ENCODE measurements around the gene ENOX2.

ENOX2 gene

GRCh38 chrX:130789793-130790192 is 113.2 kb downstream of the ENOX2 start:
- H4K20me1 ChIP-seq (ENCODE audit: insufficient read depth, low read length, poor library complexity, severe bottlenecking): no peaks in the 10 kb centered on the region
- H3K27me3 ChIP-seq (ENCODE audit: insufficient read depth, low read length, poor library complexity, severe bottlenecking): no peaks in the 10 kb centered on the region
- H3K9ac ChIP-seq (ENCODE audit: low read depth, low read length, poor library complexity, severe bottlenecking): no peak overlapping the region
- H3F3A ChIP-seq (ENCODE audit: low read depth): no peaks in the 10 kb centered on the region
- H3K4me3 ChIP-seq (ENCODE audit: low read length, poor library complexity, severe bottlenecking): no peak overlapping the region
- no peak overlapping the region for H3K4me2 ChIP-seq (ENCODE audit: low read depth, low read length, poor library complexity, severe bottlenecking)
- no peaks in the 10 kb centered on the region for H3K9me3 ChIP-seq (ENCODE audit: insufficient read depth, low read depth, low read length)
- no peaks in the 10 kb centered on the region for H3K79me2 ChIP-seq (ENCODE audit: insufficient read depth, low read length)
- no peaks in the 10 kb centered on the region for H3K9me2 ChIP-seq (replicated peaks; ENCODE audit: low read depth, low read length)
- no peaks in the 10 kb centered on the region for H3K4me1 ChIP-seq (ENCODE audit: insufficient read depth, low read length, poor library complexity, severe bottlenecking)
- TF ChIP-seq EZH2phosphoT487 (IDR thresholded peaks at IDR 0.05; ENCODE audit: borderline replicate concordance) (no peak), CTCF (conservative IDR thresholded peaks at IDR 0.05; ENCODE audit: low read length) (no peak)
- no peak overlapping the region for H2AFZ ChIP-seq (ENCODE audit: low read length)
- no peaks in the 10 kb centered on the region for H3K36me3 ChIP-seq (ENCODE audit: insufficient read depth, low read length)

- no peak overlapping the region for H3K4me2 ChIP-seq (ENCODE audit: low read depth, low read length, poor library complexity, severe bottlenecking)
- H3K9me2 ChIP-seq (replicated peaks; ENCODE audit: low read depth, low read length): no peaks in the 10 kb centered on the region
- no peak overlapping the region for H2AFZ ChIP-seq (ENCODE audit: low read length)
- H3K9ac ChIP-seq (ENCODE audit: low read depth, low read length, poor library complexity, severe bottlenecking): no peak overlapping the region
- TF ChIP-seq EZH2phosphoT487 (IDR thresholded peaks at IDR 0.05; ENCODE audit: borderline replicate concordance) (no peak), CTCF (conservative IDR thresholded peaks at IDR 0.05; ENCODE audit: low read length) (no peak)
- no peaks in the 10 kb centered on the region for H3K79me2 ChIP-seq (ENCODE audit: insufficient read depth, low read length)
- H3K4me1 ChIP-seq (ENCODE audit: insufficient read depth, low read length, poor library complexity, severe bottlenecking): no peaks in the 10 kb centered on the region
- no peaks in the 10 kb centered on the region for H3K36me3 ChIP-seq (ENCODE audit: insufficient read depth, low read length)
- no peaks in the 10 kb centered on the region for H3K9me3 ChIP-seq (ENCODE audit: insufficient read depth, low read depth, low read length)
- H3K27me3 ChIP-seq (ENCODE audit: insufficient read depth, low read length, poor library complexity, severe bottlenecking): no peaks in the 10 kb centered on the region
- H4K20me1 ChIP-seq (ENCODE audit: insufficient read depth, low read length, poor library complexity, severe bottlenecking): no peaks in the 10 kb centered on the region
- no peak overlapping the region for H3K4me3 ChIP-seq (ENCODE audit: low read length, poor library complexity, severe bottlenecking)
- H3F3A ChIP-seq (ENCODE audit: low read depth): no peaks in the 10 kb centered on the region
These were observed 114.0 kb downstream of the ENOX2 start for GRCh38 chrX:130788786-130789581.

GRCh38 chrX:130786030-130786429 is 117.0 kb downstream of the ENOX2 start:
- no peaks in the 10 kb centered on the region for H3K36me3 ChIP-seq (ENCODE audit: insufficient read depth, low read length)
- no peaks in the 10 kb centered on the region for H3K9me3 ChIP-seq (ENCODE audit: insufficient read depth, low read depth, low read length)
- no peaks in the 10 kb centered on the region for H3K4me1 ChIP-seq (ENCODE audit: insufficient read depth, low read length, poor library complexity, severe bottlenecking)
- no peaks in the 10 kb centered on the region for H3F3A ChIP-seq (ENCODE audit: low read depth)
- TF ChIP-seq CTCF (conservative IDR thresholded peaks at IDR 0.05; ENCODE audit: low read length) (no peak), EZH2phosphoT487 (IDR thresholded peaks at IDR 0.05; ENCODE audit: borderline replicate concordance) (no peak)
- no peaks in the 10 kb centered on the region for H3K79me2 ChIP-seq (ENCODE audit: insufficient read depth, low read length)
- no peak overlapping the region for H3K4me2 ChIP-seq (ENCODE audit: low read depth, low read length, poor library complexity, severe bottlenecking)
- H3K27me3 ChIP-seq (ENCODE audit: insufficient read depth, low read length, poor library complexity, severe bottlenecking): no peaks in the 10 kb centered on the region
- H4K20me1 ChIP-seq (ENCODE audit: insufficient read depth, low read length, poor library complexity, severe bottlenecking): no peaks in the 10 kb centered on the region
- H3K4me3 ChIP-seq (ENCODE audit: low read length, poor library complexity, severe bottlenecking): no peak overlapping the region
- H2AFZ ChIP-seq (ENCODE audit: low read length): no peak overlapping the region
- no peaks in the 10 kb centered on the region for H3K9me2 ChIP-seq (replicated peaks; ENCODE audit: low read depth, low read length)
- H3K9ac ChIP-seq (ENCODE audit: low read depth, low read length, poor library complexity, severe bottlenecking): no peak overlapping the region
